Activated T-cell treated with anti-CD3 and anti-CD28 coated beads for 48 hours (primary cell): ENCODE results near the gene TSN.
"Not testable (repeated sequence)": the region's sequence is repeated elsewhere in the genome, so short reads cannot be mapped to it uniquely, and the experiment has no call there.

ENCODE experiments used
- DNase-seq: peaks from one replicate; pipeline ENCODE4 v3.0.0-alpha.2; 2020; ENCODE audit warnings: low read depth

The TSN gene

DNA sequence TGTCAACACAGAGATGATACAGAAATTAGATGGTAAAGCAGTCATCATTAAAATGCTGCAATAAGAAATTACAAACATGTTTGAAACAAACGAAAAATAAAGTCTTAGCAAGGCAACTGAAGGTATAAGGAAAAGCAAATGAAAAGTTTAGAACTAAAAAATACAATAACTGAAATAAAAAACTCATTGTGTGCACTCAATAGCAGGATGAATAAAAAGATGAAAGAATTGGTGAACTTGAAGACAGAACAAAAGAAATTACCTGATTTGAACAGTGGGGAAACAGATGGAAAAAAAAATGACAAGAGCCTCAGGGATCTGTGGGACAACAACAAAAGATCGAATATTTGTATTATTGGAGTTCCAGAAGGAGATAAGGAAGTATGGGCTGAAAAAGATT, 46.5 kb downstream of the TSN start:
- DNase-seq = no peak

DNA sequence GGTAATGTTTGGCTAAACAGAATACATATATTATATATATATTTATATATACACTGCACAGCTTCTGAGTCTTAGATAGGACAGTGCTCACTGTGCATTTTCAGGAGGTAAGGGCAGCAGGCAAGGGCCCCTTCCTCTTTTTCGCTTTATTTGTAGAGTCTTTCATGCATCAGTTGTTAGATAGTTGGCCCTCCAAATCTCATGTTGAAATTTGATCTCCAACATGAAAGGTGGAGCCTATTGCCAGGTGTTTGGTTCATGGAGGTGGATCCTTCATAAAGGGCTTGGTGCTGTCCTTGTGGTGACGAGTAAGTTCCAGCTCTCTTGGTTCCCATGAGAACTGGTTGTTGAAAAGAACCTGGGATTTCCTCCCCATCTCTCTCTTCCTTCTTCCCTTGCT, 48.1 kb downstream of the TSN start:
- no peak for DNase-seq

DNA sequence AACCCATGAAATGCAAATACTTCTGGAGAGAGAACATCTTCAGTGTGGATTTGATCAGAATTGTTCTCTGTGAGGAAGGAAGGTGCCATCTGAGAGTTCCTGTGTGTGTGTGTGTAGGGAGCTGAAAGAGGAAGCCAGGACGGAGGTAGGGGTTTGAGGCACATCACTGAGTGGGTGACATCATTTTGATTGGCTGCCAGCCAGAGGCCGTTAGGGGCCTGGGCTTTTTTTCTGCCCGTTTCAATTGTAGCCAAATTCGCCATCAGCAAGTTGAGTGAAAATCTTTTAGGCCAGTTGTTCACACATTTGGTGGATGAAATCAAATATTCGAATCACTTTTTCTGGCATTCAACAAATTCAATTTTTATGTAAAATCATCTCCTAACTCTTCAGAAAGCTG, 48.9 kb downstream of the TSN start:
- DNase-seq = no peak

- no peak for DNase-seq
Observed at GRCh38 chr2:121804997-121805765, 49.7 kb downstream of the TSN start.

DNA sequence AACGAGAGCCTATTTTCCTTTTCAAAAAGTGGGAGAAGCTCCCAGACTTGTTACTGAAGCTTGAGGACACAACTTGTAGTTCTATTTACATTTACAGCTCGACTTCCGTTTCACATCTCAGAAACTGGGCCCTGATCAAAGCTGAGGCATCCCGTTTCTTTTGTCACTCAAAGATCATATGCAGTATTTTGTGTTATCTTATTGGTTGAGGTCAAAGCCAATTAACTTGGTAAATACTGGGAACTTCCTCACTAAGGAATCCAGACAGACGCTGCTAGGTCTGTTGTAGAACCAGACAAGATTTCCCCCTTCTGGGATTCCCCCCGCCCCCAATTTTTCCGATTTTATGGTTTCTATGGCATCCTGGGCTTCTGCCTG, 50.3 kb downstream of the TSN start:
- DNase-seq = no peak

- DNase-seq = not testable (repeated sequence)
Observed at GRCh38 chr2:121807771-121808170, 52.3 kb downstream of the TSN start.

DNA sequence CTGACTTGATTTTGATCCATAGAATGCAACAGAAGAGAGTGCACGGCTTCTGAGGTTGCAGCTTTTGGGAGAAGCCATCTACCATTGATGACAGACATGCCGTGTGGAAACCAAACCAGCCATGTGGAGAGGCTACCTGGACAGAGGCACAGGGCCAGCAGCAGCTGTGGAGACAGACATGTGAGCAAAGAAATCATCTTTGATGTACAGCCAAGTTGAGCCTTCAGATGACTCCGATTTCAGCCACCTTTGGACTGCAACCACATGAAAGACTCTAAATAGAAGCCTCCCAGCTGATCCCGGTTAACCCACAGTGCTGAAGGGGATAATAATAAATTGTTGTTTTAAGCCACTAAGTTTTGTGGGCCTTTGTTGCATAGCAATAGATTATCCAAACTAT, 54.2 kb downstream of the TSN start:
- no peak for DNase-seq

DNA sequence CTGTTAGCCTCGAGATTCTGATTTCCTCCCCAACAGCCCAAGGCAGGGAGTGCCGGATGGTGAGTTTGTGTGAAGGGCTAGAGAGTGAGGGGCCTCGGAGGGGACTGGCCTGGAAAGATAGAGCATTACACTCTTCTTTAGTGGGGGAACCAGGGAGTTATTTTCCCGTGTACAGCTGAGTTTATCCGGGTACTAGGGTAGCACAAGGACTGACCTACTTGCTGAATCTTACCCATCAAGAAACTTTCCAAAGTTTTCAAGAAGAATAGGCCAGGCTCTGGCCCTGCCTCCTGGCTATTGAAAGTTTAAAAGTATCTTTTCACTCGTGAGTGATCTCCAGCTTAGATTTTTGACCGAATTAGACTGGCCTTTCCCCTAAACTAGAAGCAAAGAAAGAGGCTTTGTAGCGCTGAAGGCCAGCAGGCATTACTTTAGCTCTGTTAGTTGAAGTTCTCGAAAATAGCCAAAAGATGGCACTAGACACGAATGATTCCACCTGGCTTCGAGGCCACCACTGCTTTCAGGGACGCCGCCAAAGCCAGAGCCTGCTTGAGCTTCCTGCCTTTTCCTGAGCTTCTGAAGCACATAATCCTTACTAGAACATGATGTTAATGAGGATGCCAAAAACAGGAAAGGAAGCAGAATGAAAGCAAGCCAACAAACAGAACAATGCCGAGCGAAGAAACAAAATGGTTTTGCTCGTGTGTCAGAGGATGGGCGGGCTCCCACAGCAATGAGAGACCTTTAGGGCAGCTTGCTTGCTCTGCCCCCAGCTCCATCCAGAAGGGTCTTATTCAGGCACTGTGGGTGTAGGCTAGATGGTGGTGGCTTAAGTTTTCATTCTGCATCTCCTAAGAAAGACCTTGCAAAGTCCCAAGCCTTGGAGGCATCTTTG, 55.8 kb downstream of the TSN start:
- DNase-seq = no peak

- DNase-seq = not testable (repeated sequence)
Observed at GRCh38 chr2:121813083-121813482, 57.6 kb downstream of the TSN start.

- no peak for DNase-seq
Observed at GRCh38 chr2:121815216-121815615, 59.8 kb downstream of the TSN start.

GRCh38 chr2:121816797-121817196, 61.3 kb downstream of the TSN start:
- no peak for DNase-seq

GRCh38 chr2:121817304-121817703, 61.9 kb downstream of the TSN start:
- not testable (repeated sequence) for DNase-seq
